Measurements from ENCODE around the gene MOGAT1. TPM values are rescaled to one million over a fixed set of nuclear protein-coding genes. Genes with fewer than 3 reads are reported as not detected.

MOGAT1 gene
- total and polyA plus RNA-seq, 2 of the 13 experiments (the other 11 are each of a cell fraction or from before 2014, with no cell fraction given): 0.98 to 4.3 TPM

GRCh38 chr2:222753251-222753824 lies 81.9 kb downstream of the MOGAT1 start (continued):
- TF ChIP-seq ZNF281 (CRISPR knock-in tag; IDR thresholded peaks at IDR 0.05; ENCODE audit: borderline replicate concordance): no peak
- TF ChIP-seq ZNF343 (CRISPR knock-in tag; IDR thresholded peaks at IDR 0.05): no peak
- TF ChIP-seq TRAFD1 (CRISPR knock-in tag; IDR thresholded peaks at IDR 0.05; ENCODE audit: borderline replicate concordance): no peak
- no peak for TF ChIP-seq ZNF879 (CRISPR knock-in tag; IDR thresholded peaks at IDR 0.05)
- no peak for TF ChIP-seq FOSL2 (CRISPR knock-in tag; IDR thresholded peaks at IDR 0.05)
- TF ChIP-seq, protein P1, sequence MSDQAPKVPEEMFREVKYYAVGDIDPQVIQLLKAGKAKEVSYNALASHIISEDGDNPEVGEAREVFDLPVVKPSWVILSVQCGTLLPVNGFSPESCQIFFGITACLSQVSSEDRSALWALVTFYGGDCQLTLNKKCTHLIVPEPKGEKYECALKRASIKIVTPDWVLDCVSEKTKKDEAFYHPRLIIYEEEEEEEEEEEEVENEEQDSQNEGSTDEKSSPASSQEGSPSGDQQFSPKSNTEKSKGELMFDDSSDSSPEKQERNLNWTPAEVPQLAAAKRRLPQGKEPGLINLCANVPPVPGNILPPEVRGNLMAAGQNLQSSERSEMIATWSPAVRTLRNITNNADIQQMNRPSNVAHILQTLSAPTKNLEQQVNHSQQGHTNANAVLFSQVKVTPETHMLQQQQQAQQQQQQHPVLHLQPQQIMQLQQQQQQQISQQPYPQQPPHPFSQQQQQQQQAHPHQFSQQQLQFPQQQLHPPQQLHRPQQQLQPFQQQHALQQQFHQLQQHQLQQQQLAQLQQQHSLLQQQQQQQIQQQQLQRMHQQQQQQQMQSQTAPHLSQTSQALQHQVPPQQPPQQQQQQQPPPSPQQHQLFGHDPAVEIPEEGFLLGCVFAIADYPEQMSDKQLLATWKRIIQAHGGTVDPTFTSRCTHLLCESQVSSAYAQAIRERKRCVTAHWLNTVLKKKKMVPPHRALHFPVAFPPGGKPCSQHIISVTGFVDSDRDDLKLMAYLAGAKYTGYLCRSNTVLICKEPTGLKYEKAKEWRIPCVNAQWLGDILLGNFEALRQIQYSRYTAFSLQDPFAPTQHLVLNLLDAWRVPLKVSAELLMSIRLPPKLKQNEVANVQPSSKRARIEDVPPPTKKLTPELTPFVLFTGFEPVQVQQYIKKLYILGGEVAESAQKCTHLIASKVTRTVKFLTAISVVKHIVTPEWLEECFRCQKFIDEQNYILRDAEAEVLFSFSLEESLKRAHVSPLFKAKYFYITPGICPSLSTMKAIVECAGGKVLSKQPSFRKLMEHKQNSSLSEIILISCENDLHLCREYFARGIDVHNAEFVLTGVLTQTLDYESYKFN (CRISPR knock-in tag; conservative IDR thresholded peaks at IDR 0.05): peak; percentile 11; the same call in 1 of the 2 replicates
- TF ChIP-seq, protein P2, sequence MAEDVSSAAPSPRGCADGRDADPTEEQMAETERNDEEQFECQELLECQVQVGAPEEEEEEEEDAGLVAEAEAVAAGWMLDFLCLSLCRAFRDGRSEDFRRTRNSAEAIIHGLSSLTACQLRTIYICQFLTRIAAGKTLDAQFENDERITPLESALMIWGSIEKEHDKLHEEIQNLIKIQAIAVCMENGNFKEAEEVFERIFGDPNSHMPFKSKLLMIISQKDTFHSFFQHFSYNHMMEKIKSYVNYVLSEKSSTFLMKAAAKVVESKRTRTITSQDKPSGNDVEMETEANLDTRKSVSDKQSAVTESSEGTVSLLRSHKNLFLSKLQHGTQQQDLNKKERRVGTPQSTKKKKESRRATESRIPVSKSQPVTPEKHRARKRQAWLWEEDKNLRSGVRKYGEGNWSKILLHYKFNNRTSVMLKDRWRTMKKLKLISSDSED (CRISPR knock-in tag; IDR thresholded peaks at IDR 0.05): no peak
- TF ChIP-seq, protein P3, sequence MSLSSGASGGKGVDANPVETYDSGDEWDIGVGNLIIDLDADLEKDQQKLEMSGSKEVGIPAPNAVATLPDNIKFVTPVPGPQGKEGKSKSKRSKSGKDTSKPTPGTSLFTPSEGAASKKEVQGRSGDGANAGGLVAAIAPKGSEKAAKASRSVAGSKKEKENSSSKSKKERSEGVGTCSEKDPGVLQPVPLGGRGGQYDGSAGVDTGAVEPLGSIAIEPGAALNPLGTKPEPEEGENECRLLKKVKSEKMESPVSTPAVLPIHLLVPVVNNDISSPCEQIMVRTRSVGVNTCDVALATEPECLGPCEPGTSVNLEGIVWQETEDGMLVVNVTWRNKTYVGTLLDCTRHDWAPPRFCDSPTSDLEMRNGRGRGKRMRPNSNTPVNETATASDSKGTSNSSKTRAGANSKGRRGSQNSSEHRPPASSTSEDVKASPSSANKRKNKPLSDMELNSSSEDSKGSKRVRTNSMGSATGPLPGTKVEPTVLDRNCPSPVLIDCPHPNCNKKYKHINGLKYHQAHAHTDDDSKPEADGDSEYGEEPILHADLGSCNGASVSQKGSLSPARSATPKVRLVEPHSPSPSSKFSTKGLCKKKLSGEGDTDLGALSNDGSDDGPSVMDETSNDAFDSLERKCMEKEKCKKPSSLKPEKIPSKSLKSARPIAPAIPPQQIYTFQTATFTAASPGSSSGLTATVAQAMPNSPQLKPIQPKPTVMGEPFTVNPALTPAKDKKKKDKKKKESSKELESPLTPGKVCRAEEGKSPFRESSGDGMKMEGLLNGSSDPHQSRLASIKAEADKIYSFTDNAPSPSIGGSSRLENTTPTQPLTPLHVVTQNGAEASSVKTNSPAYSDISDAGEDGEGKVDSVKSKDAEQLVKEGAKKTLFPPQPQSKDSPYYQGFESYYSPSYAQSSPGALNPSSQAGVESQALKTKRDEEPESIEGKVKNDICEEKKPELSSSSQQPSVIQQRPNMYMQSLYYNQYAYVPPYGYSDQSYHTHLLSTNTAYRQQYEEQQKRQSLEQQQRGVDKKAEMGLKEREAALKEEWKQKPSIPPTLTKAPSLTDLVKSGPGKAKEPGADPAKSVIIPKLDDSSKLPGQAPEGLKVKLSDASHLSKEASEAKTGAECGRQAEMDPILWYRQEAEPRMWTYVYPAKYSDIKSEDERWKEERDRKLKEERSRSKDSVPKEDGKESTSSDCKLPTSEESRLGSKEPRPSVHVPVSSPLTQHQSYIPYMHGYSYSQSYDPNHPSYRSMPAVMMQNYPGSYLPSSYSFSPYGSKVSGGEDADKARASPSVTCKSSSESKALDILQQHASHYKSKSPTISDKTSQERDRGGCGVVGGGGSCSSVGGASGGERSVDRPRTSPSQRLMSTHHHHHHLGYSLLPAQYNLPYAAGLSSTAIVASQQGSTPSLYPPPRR (CRISPR knock-in tag; IDR thresholded peaks at IDR 0.05; ENCODE audit: borderline replicate concordance): no peak
- TF ChIP-seq ZSCAN29 (CRISPR knock-in tag; conservative IDR thresholded peaks at IDR 0.05): no peak
- no peak for TF ChIP-seq TSC22D2 (CRISPR knock-in tag; IDR thresholded peaks at IDR 0.05; ENCODE audit: borderline replicate concordance)
- 0 out of 2 replicates have a peak, but pooled peaks have one; percentile 16 for TF ChIP-seq ZNF709 (CRISPR knock-in tag; IDR thresholded peaks at IDR 0.05)
- no peak for TF ChIP-seq MTA3 (CRISPR knock-in tag; IDR thresholded peaks at IDR 0.05)
- TF ChIP-seq MAFK (conservative IDR thresholded peaks at IDR 0.05 in 1 of 2, IDR thresholded peaks at IDR 0.05 in 1 of 2; ENCODE audit: low read length in 2 of 2): no peak

Data from HepG2 (cell line).